Omental fat pad (tissue), 4 donors: ENCODE results near the gene ZNF518B. TPM values are rescaled to one million over a fixed set of nuclear protein-coding genes. Genes with fewer than 3 reads are reported as not detected.

Experiments
- ATAC-seq: fragments of 150-250 bp; one replicate; pipeline ENCODE4 v1.9.1; 2016; ENCODE audit warnings: mild to moderate bottlenecking, moderate library complexity; ENCODE audit not compliant: low FRiP score
- DNase-seq: peaks from one replicate; pipeline ENCODE4 v3.0.0-alpha.2; 2019; ENCODE audit warnings: low spot score
- total RNA-seq, 4 donors: library from RNA; depleted of rRNA; stranded (reverse); fragments of >200 nt; gene quantifications; one replicate each; pipeline ENCODE4 v1.1.0, GENCODE V29; 2016
- TF ChIP-seq, protein P1 (sequence below), 3 donors: fragments of 450-650 bp; IDR thresholded peaks; one replicate each; pipeline ENCODE4 v1.5.1; 2016 to 2017; ENCODE audit warnings: antibody characterized with exemption in 3 of 3, mild to moderate bottlenecking in 3 of 3, moderate library complexity in 2 of 3

ZNF518B gene
- total RNA-seq, 4 donors from 2014 or later = 14.4 to 34.2 (median 22.6) TPM

DNA sequence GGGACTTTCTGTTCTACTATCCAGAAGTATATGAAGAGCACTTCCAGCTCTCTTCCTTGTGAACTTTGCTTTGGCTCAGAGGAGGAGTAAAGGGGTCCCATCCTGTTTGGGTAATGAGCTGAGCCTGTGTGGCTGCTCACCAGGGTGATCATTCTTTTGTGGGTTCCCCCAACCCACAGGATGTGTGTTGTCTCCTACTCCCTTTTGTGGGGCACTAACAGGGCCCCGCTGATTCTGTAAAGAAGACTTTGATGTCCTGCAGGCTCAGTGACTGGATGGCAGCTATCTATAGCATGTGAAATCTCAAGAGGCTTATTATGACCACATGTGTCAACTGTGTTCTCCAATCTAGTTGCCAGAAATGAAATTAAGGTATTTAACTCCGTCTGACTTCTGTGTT lies 40.8 kb downstream of the ZNF518B start:
- DNase-seq = no peak
- TF ChIP-seq, protein P1, sequence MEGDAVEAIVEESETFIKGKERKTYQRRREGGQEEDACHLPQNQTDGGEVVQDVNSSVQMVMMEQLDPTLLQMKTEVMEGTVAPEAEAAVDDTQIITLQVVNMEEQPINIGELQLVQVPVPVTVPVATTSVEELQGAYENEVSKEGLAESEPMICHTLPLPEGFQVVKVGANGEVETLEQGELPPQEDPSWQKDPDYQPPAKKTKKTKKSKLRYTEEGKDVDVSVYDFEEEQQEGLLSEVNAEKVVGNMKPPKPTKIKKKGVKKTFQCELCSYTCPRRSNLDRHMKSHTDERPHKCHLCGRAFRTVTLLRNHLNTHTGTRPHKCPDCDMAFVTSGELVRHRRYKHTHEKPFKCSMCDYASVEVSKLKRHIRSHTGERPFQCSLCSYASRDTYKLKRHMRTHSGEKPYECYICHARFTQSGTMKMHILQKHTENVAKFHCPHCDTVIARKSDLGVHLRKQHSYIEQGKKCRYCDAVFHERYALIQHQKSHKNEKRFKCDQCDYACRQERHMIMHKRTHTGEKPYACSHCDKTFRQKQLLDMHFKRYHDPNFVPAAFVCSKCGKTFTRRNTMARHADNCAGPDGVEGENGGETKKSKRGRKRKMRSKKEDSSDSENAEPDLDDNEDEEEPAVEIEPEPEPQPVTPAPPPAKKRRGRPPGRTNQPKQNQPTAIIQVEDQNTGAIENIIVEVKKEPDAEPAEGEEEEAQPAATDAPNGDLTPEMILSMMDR (IDR thresholded peaks at IDR 0.05) = no peak
- ATAC-seq = no peak

DNA sequence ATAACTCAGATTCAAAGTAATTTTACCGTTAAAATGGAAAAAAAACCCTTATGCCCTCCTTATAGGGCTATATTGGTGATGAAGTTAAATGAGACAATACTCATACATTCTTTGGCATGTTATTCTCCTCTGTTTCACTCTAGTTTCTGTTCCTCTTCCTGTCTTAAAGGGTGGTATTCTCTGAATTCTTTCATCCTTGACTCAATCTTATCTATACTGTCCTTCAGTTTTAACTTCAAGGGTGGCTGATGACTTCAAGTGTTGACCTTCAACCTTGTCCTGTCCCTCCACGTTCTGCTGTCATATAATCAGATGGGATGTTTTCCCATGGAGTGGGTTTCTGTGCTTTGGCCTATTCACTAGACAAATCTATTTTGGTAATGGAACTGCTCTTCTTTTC lies 44.0 kb downstream of the ZNF518B start:
- TF ChIP-seq, protein P1 (IDR thresholded peaks at IDR 0.05) = no peak
- ATAC-seq (no peak), DNase-seq (no peak)

DNA sequence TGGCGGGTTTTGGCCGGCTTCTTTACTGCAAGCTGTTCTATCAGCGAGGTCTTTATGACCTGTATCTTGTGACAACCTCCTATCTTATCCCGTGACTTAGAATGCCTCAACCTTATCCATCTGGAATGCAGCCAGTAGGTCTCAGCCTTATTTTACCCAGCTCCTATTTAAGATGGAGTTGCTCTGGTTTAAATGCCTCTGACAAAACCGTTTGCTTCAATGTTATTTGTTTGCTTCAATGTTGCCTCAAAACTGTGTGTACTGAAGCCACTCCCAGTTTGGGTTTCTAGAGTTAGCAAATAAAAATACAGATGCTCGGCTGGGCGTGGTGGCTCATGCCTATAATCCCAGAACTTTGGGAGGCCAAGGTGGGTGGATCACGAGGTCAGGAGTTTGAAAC lies 51.6 kb downstream of the ZNF518B start:
- no peak for DNase-seq
- no peak for ATAC-seq
- TF ChIP-seq, protein P1 (IDR thresholded peaks at IDR 0.05) = no peak

DNA sequence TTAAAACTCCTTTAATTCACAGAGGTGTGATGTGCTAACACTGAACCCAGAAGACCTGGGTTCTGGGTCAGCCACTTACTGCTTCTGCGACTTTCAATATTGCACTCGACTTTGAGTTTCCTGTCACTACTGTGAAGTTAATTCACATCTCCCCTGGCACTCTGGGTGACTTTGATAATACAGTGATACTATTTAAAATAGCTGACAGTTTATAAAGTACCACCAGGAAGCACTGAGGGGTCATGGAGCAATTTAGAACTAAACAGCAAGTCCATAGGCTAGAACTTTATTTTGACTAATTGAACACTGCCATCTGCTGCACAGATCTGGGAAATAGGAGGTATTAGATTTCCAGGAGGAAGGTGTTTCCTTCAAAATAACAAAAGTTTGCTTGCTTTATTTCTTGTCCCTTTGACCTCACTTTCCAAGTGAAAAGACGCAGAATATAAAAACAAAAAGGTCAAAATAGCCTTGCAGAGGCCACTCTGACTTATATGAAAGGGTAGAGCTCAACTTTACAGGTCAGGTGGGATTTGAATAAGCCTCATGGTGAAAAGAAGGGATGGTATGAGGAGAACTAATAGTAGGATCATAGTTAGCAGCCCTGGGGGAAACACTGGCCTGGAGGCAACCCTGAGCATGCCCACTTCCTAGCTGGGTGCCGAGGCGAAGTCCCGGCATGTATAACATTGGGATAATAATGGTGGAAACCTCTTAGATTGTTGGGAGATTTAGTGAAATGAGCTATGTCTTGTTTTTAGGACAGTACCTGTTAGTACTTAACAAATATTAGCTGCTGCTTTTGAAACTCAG lies 53.4 kb downstream of the ZNF518B start:
- TF ChIP-seq, protein P1 (IDR thresholded peaks at IDR 0.05) = no peak
- ATAC-seq (no peak), DNase-seq (no peak)

DNA sequence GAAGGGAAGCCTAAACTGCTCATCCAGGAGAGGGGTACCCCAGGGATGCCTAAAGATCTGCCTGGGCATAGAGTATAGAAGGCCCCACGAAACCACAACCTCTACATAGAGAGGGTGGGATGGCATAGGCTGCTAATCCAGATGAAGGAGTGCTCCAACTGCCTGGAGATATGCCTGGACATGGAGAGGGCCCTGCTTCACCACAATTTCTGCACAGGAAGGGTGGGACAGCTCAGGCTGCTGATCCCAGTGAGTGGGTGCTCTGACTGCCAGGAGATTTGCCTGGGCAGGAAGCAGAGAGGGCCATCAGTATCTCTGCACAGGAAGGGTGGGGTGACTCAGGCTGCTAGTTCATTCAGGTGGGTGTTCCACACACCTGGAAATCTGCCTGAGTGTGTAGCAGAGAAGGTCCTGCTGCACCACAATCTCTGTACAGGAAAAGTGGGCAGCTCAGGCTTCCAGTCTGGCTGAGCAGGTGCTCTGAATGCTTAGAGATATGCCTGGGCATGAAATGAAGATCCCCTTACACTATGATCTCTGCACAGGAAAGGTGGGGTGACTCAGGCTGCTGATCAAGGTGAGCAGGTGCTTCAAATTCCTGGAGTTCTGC lies 61.1 kb downstream of the ZNF518B start:
- no peak for DNase-seq
- TF ChIP-seq, protein P1 (IDR thresholded peaks at IDR 0.05) = no peak
- no peak for ATAC-seq

Other genes starting within 250 kb of the ZNF518B start
- not detected for gene CLNK, start 227.3 kb upstream of the ZNF518B start, total RNA-seq